Smooth muscle cell (in vitro differentiated cells): Measurements from ENCODE around the gene GBP2. TPM values are rescaled to one million over a fixed set of nuclear protein-coding genes. Genes with fewer than 3 reads are reported as not detected.

Source experiments
- DNase-seq: peaks from one replicate; lab custom pipeline; 2025; ENCODE audit not compliant: unreplicated experiment; lab: John Stamatoyannopoulos, UW
- H2AFZ ChIP-seq: fragments of 200-600 bp; sonication (generic); 2 replicates; pipeline ENCODE4 v1.6.0; 2016; ENCODE audit warnings: antibody characterized with exemption, low read depth, mild to moderate bottlenecking
- H3F3A ChIP-seq: fragments of 200-600 bp; sonication (generic); 2 replicates; pipeline ENCODE4 v1.6.0; 2017; ENCODE audit warnings: antibody characterized with exemption, low read depth
- H3K27ac ChIP-seq: fragments of 200-600 bp; sonication (generic); 2 replicates; pipeline ENCODE4 v1.5.1; 2016; ENCODE audit warnings: low read depth, mild to moderate bottlenecking
- H3K27me3 ChIP-seq: fragments of 200-600 bp; sonication (generic); 2 replicates; pipeline ENCODE4 v1.6.1; 2016; ENCODE audit warnings: low read depth, mild to moderate bottlenecking
- H3K36me3 ChIP-seq: fragments of 200-600 bp; sonication (generic); 2 replicates; pipeline ENCODE4 v1.5.1; 2016; ENCODE audit warnings: low read depth
- H3K4me1 ChIP-seq: fragments of 200-600 bp; sonication (generic); 2 replicates; pipeline ENCODE4 v1.5.1; 2016; ENCODE audit warnings: low read depth
- H3K4me2 ChIP-seq: fragments of 200-600 bp; sonication (generic); 2 replicates; pipeline ENCODE4 v1.6.0; 2016; ENCODE audit warnings: mild to moderate bottlenecking
- H3K4me3 ChIP-seq: fragments of 200-600 bp; sonication (generic); 2 replicates; pipeline ENCODE4 v1.5.1; 2016; ENCODE audit warnings: mild to moderate bottlenecking
- H3K79me2 ChIP-seq: fragments of 200-600 bp; sonication (generic); 2 replicates; pipeline ENCODE4 v1.6.0; 2016; ENCODE audit warnings: low read depth, mild to moderate bottlenecking
- H3K9ac ChIP-seq: fragments of 200-600 bp; sonication (generic); 2 replicates; pipeline ENCODE4 v1.6.0; 2016; ENCODE audit warnings: low read depth
- H3K9me3 ChIP-seq: fragments of 200-600 bp; sonication (generic); replicated peaks from 2 replicates; pipeline ENCODE4 v1.5.1; 2016; ENCODE audit warnings: low read depth
- H4K20me1 ChIP-seq: fragments of 200-600 bp; sonication (generic); 2 replicates; pipeline ENCODE4 v1.6.0; 2016; ENCODE audit warnings: low read depth
- WGBS: methylation state at CpG from one replicate; pipeline ENCODE4 v1.1.7; 2016; ENCODE audit warnings: low lambda C conversion rate; 5-methylcytosine and 5-hydroxymethylcytosine counted together
- polyA plus RNA-seq: library from polyadenylated mRNA; unstranded; fragments of >200 nt; fragmentation: Nextera tagmentation; extraction: Ambion mirVana; gene quantifications from 2 replicates; pipeline ENCODE4 v1.2.1, GENCODE V29; 2016
- total RNA-seq: library from RNA; depleted of rRNA; stranded (reverse); fragments of >200 nt; gene quantifications from 2 replicates; pipeline ENCODE4 v1.2.3, GENCODE V29; 2014
- TF ChIP-seq, protein P1 (sequence below): fragments of 200-600 bp; sonication (generic); IDR thresholded peaks from 2 replicates; pipeline ENCODE4 v1.5.1; 2017; ENCODE audit warnings: borderline replicate concordance, mild to moderate bottlenecking, antibody characterized with exemption; ENCODE audit not compliant: insufficient read depth, poor library complexity, severe bottlenecking

GBP2 gene
- total and polyA plus RNA-seq, 2 experiments from 2014 or later = 2.1 to 3.1 TPM

DNA sequence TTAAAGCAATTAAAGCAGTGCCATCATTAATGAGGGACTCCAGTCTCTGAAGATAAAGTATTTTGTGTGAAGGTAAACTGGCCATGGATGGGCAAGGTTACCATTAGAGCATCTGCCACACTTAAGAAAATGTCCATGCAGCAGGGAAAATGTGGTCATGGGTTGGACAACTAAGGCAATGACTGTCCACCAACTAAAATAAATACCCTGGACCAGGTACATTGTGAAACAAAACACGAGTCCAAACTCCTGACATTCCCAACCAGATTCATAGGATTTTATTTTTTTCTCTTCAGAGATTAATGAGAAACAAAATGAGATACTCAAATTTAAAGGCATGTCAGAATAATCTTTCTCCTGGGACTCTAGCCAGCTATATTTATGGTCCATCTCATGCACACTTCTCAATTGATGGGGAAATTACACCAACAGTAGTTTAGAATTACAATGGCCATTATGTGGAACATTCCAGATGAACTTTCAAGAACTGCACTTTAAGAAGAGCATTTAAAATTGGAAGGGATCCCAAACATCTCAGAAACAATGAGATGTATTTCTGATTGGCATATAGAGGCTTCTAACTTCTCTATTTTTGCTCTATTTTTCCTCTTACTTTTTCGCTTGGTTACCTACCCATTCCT lies 41.8 kb upstream of the GBP2 start:
- no peaks in the 10 kb centered on the region for H3K9me3 ChIP-seq
- H3K27me3 ChIP-seq = no peaks in the 10 kb centered on the region
- H3K79me2 ChIP-seq = no peaks in the 10 kb centered on the region
- no peaks in the 10 kb centered on the region for H4K20me1 ChIP-seq
- H2AFZ ChIP-seq = no peak overlapping the region
- no peak overlapping the region for H3K9ac ChIP-seq
- H3K4me2 ChIP-seq = no peak overlapping the region
- no peaks in the 10 kb centered on the region for H3K4me1 ChIP-seq
- WGBS = 91% methylated on average over 2 of the region's 2 CpGs
- no peak overlapping the region for H3K4me3 ChIP-seq
- TF ChIP-seq, protein P1, sequence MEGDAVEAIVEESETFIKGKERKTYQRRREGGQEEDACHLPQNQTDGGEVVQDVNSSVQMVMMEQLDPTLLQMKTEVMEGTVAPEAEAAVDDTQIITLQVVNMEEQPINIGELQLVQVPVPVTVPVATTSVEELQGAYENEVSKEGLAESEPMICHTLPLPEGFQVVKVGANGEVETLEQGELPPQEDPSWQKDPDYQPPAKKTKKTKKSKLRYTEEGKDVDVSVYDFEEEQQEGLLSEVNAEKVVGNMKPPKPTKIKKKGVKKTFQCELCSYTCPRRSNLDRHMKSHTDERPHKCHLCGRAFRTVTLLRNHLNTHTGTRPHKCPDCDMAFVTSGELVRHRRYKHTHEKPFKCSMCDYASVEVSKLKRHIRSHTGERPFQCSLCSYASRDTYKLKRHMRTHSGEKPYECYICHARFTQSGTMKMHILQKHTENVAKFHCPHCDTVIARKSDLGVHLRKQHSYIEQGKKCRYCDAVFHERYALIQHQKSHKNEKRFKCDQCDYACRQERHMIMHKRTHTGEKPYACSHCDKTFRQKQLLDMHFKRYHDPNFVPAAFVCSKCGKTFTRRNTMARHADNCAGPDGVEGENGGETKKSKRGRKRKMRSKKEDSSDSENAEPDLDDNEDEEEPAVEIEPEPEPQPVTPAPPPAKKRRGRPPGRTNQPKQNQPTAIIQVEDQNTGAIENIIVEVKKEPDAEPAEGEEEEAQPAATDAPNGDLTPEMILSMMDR = no peak
- no peaks in the 10 kb centered on the region for H3K36me3 ChIP-seq
- no peaks in the 10 kb centered on the region for H3F3A ChIP-seq
- no peak overlapping the region for H3K27ac ChIP-seq
- DNase-seq = no peak

DNA sequence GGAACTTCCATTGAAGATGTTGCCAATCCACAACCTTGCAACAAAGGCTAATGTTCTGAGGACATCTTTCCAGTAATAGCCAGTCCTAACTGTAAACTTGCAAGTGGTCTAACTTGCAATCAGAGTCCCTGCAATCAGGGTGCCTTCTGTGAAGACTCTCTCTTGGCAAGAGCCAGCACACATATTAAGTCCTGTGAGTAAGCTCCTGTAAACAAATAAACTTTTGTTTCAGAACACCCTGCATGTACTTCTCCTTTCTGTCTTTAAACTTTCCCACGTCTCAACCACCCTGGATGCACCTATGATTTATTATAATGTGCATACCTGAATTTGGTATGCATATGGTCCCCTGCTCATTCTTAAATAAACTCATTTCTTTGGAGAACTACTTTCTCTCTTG lies 40.8 kb upstream of the GBP2 start:
- 71% methylated on average over 1 of the region's 1 CpG for WGBS
- no peak for DNase-seq
- Histone ChIP-seq H3K4me1 (no peaks in the 10 kb centered on the region), H3K27ac (no peak overlapping the region), H3K4me3 (no peak overlapping the region), H3K36me3 (no peaks in the 10 kb centered on the region), H3K4me2 (no peak overlapping the region), H3K9ac (no peak overlapping the region), H3K9me3 (no peaks in the 10 kb centered on the region), H2AFZ (no peak overlapping the region), H3F3A (no peaks in the 10 kb centered on the region), H3K79me2 (no peaks in the 10 kb centered on the region), H3K27me3 (no peaks in the 10 kb centered on the region), H4K20me1 (no peaks in the 10 kb centered on the region)
- TF ChIP-seq, protein P1 = no peak

DNA sequence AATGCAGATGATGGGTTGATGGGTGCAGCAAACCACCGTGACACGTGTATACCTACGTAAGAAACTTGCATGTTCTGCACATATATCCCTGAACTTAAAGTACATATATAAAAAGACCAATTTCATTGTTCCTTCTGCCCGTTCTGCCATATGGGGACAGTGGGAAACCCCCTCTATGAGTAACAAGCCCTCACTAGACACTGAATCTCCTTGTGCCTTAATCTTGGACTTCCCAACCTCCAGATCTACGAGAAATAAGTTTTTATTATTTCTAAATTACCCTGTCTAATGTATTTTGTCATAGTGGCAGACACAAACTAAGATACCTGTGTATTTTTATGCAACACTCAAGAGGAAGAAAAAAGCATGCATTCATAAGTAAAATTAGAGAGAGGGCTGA lies 39.9 kb upstream of the GBP2 start:
- Histone ChIP-seq H3K36me3 (no peaks in the 10 kb centered on the region), H3K9ac (no peak overlapping the region), H3K4me3 (no peak overlapping the region), H3K27me3 (no peaks in the 10 kb centered on the region), H4K20me1 (no peaks in the 10 kb centered on the region), H3K9me3 (no peaks in the 10 kb centered on the region), H3K79me2 (no peaks in the 10 kb centered on the region), H3F3A (no peaks in the 10 kb centered on the region), H3K4me1 (no peaks in the 10 kb centered on the region), H3K4me2 (no peak overlapping the region), H2AFZ (no peak overlapping the region), H3K27ac (no peak overlapping the region)
- TF ChIP-seq, protein P1 = no peak
- DNase-seq = no peak
- 92% methylated on average over 5 of the region's 5 CpGs for WGBS

DNA sequence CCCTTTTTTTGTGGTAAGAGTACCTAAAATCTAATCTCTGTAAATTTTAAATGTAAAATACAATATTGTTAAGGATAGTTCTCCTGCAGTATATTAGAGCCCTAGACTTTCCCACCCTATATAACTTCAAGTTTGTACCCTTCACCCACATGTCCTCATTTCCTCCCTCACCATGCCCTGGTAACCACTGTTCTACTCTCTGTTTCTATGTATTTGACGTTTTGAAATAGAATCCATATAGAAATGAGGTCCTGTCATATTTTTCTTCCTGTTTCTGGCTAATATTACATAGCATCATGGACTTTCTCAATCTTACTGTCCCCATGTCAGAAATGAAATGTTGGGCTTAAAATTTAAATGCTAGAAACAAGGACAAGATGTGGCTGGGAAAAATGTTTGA lies 25.1 kb upstream of the GBP2 start:
- TF ChIP-seq, protein P1 = no peak
- Histone ChIP-seq H2AFZ (no peak overlapping the region), H3K36me3 (no peaks in the 10 kb centered on the region), H3F3A (no peaks in the 10 kb centered on the region), H3K79me2 (no peaks in the 10 kb centered on the region), H3K4me1 (no peaks in the 10 kb centered on the region), H3K4me3 (no peak overlapping the region), H3K4me2 (no peak overlapping the region), H3K9ac (no peak overlapping the region), H3K9me3 (no peaks in the 10 kb centered on the region), H4K20me1 (no peaks in the 10 kb centered on the region), H3K27me3 (no peaks in the 10 kb centered on the region), H3K27ac (no peak overlapping the region)
- no peak for DNase-seq
- WGBS = 72% methylated on average over 1 of the region's 1 CpG
